ENCODE measurements around the gene ANKDD1A. TPM values are rescaled to one million over a fixed set of nuclear protein-coding genes. Genes with fewer than 3 reads are reported as not detected.

Gene ANKDD1A
- total RNA-seq, 1 donor from 2014 or later, result 3.2 TPM

GRCh38 chr15:64883100-64883581 is 28.6 kb upstream of the ANKDD1A start:
- FAIRE-seq (no peak), DNase-seq (ENCODE audit: low read depth) (peak; percentile 87)

GRCh38 chr15:64883997-64884511 is 27.6 kb upstream of the ANKDD1A start:
- DNase-seq (ENCODE audit: low read depth) (peak; percentile 89), FAIRE-seq (no peak)
- H3K4me3 ChIP-seq (ENCODE audit: low read depth, low read length), result no peak overlapping the region
- no peaks in the 10 kb centered on the region for H3K27me3 ChIP-seq (ENCODE audit: control insufficient read depth, insufficient read depth, low read length)
- TF ChIP-seq CTCF (IDR thresholded peaks at IDR 0.05; ENCODE audit: insufficient read depth, low read length, severe bottlenecking), result no peak
- no peaks in the 10 kb centered on the region for H3K36me3 ChIP-seq (ENCODE audit: control insufficient read depth, insufficient read depth, low read length)

More at GRCh38 chr15:64883100-64883581, 28.6 kb upstream of the ANKDD1A start:
- Histone ChIP-seq H3K36me3 (ENCODE audit: control insufficient read depth, insufficient read depth, low read length) (no peaks in the 10 kb centered on the region), H3K4me3 (ENCODE audit: low read depth, low read length) (no peak overlapping the region), H3K27me3 (ENCODE audit: control insufficient read depth, insufficient read depth, low read length) (no peaks in the 10 kb centered on the region)
- no peak for TF ChIP-seq CTCF (IDR thresholded peaks at IDR 0.05; ENCODE audit: insufficient read depth, low read length, severe bottlenecking)

- Histone ChIP-seq H3K27me3 (ENCODE audit: control insufficient read depth, insufficient read depth, low read length) (no peaks in the 10 kb centered on the region), H3K4me3 (ENCODE audit: low read depth, low read length) (no peak overlapping the region)
- TF ChIP-seq CTCF (IDR thresholded peaks at IDR 0.05; ENCODE audit: insufficient read depth, low read length, severe bottlenecking), result no peak
Observed at GRCh38 chr15:64884679-64885078, 27.0 kb upstream of the ANKDD1A start.

GRCh38 chr15:64888336-64888735 is 23.4 kb upstream of the ANKDD1A start:
- no peak for TF ChIP-seq CTCF (IDR thresholded peaks at IDR 0.05; ENCODE audit: insufficient read depth, low read length, severe bottlenecking)
- DNase-seq (ENCODE audit: low read depth), result no peak
- FAIRE-seq, result no peak
- no peaks in the 10 kb centered on the region for H3K36me3 ChIP-seq (ENCODE audit: control insufficient read depth, insufficient read depth, low read length)
- no peak overlapping the region for H3K4me3 ChIP-seq (ENCODE audit: low read depth, low read length)
- H3K27me3 ChIP-seq (ENCODE audit: control insufficient read depth, insufficient read depth, low read length), result no peaks in the 10 kb centered on the region

More at GRCh38 chr15:64884679-64885078, 27.0 kb upstream of the ANKDD1A start:
- DNase-seq (ENCODE audit: low read depth), result no peak
- H3K36me3 ChIP-seq (ENCODE audit: control insufficient read depth, insufficient read depth, low read length), result no peaks in the 10 kb centered on the region
- no peak for FAIRE-seq

- Histone ChIP-seq H3K27me3 (ENCODE audit: control insufficient read depth, insufficient read depth, low read length) (no peaks in the 10 kb centered on the region), H3K4me3 (ENCODE audit: low read depth, low read length) (no peak overlapping the region), H3K36me3 (ENCODE audit: control insufficient read depth, insufficient read depth, low read length) (no peaks in the 10 kb centered on the region)
- FAIRE-seq (no peak), DNase-seq (ENCODE audit: low read depth) (no peak)
- TF ChIP-seq CTCF (IDR thresholded peaks at IDR 0.05; ENCODE audit: insufficient read depth, low read length, severe bottlenecking), result no peak
Observed at GRCh38 chr15:64891561-64891960, 20.1 kb upstream of the ANKDD1A start.

- no peak for TF ChIP-seq CTCF (IDR thresholded peaks at IDR 0.05; ENCODE audit: insufficient read depth, low read length, severe bottlenecking)
- DNase-seq (ENCODE audit: low read depth), result no peak
- no peaks in the 10 kb centered on the region for H3K36me3 ChIP-seq (ENCODE audit: control insufficient read depth, insufficient read depth, low read length)
- no peak for FAIRE-seq
- H3K27me3 ChIP-seq (ENCODE audit: control insufficient read depth, insufficient read depth, low read length), result no peaks in the 10 kb centered on the region
- no peak overlapping the region for H3K4me3 ChIP-seq (ENCODE audit: low read depth, low read length)
Observed at GRCh38 chr15:64892847-64893403, 18.8 kb upstream of the ANKDD1A start.

Measured in bronchial epithelial cell (primary cell).